GM13977 (cell line): Measurements from ENCODE around the gene SNRK.

Experiments
- DNase-seq: peaks from one replicate; pipeline ENCODE4 v3.0.0; 2012; ENCODE audit warnings: low spot score
- in situ Hi-C: fragments of 300-500 bp; cut with MboI; formaldehyde crosslinking; loops from one replicate; pipeline ENCODE4 v1.12.0; 2022; ENCODE audit warnings: low sequenced_read_pairs, low pct_unique_long_range_greater_than_20kb, mixed read lengths, inconsistent platforms; ENCODE audit not compliant: unreplicated experiment
- TF ChIP-seq, protein P1 (sequence below): IDR thresholded peaks from 2 replicates; pipeline ENCODE4 v1.5.1; 2012; ENCODE audit warnings: mild to moderate bottlenecking, control low read depth; ENCODE audit not compliant: insufficient read depth; ENCODE audit errors: extremely low read depth, missing control alignments

SNRK gene, protein sequence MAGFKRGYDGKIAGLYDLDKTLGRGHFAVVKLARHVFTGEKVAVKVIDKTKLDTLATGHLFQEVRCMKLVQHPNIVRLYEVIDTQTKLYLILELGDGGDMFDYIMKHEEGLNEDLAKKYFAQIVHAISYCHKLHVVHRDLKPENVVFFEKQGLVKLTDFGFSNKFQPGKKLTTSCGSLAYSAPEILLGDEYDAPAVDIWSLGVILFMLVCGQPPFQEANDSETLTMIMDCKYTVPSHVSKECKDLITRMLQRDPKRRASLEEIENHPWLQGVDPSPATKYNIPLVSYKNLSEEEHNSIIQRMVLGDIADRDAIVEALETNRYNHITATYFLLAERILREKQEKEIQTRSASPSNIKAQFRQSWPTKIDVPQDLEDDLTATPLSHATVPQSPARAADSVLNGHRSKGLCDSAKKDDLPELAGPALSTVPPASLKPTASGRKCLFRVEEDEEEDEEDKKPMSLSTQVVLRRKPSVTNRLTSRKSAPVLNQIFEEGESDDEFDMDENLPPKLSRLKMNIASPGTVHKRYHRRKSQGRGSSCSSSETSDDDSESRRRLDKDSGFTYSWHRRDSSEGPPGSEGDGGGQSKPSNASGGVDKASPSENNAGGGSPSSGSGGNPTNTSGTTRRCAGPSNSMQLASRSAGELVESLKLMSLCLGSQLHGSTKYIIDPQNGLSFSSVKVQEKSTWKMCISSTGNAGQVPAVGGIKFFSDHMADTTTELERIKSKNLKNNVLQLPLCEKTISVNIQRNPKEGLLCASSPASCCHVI

DNA sequence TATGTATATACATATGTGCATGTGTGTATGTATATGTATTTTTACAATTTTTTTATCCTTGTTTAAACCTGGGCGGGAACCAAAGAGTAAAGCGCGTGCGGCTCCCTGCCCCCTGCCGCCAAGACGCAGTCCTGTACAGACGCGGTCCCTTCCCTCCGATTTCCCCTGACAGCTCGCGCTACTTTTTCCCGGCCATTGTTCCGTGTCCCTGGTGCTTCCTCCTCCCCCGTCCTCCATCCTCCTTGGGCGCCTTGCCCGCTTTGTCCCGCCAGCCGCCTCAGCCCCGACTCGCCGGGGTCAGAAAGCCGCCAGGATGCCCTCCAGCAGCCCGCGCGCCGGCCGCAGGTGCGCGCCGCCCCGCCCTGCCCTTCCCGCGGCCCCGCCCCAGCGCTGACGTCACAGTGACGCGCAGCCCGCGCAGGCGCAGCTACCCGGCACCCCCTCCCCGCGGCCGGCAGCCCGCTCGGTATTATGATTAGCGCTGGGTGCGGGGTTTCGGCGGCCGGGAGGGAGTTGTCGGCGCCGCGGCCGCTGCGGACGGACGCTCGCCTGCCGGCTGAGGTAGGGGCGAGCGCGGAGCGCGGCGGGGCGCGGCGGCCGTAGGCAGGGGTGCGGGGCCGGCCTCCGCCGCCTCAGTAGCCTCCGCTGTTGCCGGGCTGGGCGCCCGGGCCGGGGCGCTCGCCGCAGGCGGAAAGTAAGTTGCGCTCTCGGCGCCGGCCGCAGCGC lies at the start of gene SNRK:
SNRK (plus strand) TSS at position 426 of the 726 bp plus-strand sequence. CDS start 16,664 bp downstream, outside the sequence.
- TF ChIP-seq, protein P1, sequence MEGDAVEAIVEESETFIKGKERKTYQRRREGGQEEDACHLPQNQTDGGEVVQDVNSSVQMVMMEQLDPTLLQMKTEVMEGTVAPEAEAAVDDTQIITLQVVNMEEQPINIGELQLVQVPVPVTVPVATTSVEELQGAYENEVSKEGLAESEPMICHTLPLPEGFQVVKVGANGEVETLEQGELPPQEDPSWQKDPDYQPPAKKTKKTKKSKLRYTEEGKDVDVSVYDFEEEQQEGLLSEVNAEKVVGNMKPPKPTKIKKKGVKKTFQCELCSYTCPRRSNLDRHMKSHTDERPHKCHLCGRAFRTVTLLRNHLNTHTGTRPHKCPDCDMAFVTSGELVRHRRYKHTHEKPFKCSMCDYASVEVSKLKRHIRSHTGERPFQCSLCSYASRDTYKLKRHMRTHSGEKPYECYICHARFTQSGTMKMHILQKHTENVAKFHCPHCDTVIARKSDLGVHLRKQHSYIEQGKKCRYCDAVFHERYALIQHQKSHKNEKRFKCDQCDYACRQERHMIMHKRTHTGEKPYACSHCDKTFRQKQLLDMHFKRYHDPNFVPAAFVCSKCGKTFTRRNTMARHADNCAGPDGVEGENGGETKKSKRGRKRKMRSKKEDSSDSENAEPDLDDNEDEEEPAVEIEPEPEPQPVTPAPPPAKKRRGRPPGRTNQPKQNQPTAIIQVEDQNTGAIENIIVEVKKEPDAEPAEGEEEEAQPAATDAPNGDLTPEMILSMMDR, result peak; percentile 6
- peak; percentile 97 for DNase-seq
- in situ Hi-C loops, result no loop called here

DNA sequence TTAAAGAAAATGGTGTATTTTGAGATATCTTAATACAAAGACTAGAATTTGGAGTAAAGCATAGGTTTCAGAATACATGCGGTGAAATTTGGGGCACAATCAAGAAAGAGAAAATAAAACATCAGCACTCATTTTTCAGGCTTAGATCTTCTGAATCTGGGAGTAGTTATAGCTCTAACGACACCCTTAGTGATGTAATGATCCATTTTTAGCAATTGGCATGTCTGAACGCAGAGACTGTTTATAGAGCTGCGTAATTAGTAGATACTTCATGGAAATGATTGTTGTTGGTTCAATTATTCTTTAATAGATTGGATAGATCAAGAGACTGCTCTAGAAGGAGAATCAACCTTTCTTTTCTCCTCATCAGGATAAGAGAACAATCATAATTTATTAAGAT lies 47.5 kb upstream of the SNRK start:
- DNase-seq, result no peak
- in situ Hi-C loops, result no loop called here
- TF ChIP-seq, protein P1, result no peak

DNA sequence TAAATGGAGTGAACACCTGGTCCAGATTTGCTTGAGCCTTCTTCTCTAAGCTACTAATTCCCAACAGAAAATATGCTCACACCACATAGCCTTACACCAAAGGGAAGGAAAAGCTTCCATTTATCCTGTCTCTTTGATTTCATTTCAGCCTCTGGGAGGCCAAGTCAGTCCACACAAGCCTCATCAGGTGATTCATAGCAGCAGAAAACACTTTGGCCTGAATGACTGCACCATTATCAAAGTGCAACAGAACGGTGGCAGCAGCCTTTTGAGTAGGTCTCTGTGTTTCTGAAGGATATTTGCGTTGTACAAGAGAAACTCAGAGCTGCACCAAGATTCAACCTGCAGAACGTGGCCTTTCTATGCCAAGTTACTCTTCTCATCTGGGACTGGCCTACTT lies 46.6 kb upstream of the SNRK start:
- in situ Hi-C loops, result no loop called here
- no peak for DNase-seq
- TF ChIP-seq, protein P1, result no peak

DNA sequence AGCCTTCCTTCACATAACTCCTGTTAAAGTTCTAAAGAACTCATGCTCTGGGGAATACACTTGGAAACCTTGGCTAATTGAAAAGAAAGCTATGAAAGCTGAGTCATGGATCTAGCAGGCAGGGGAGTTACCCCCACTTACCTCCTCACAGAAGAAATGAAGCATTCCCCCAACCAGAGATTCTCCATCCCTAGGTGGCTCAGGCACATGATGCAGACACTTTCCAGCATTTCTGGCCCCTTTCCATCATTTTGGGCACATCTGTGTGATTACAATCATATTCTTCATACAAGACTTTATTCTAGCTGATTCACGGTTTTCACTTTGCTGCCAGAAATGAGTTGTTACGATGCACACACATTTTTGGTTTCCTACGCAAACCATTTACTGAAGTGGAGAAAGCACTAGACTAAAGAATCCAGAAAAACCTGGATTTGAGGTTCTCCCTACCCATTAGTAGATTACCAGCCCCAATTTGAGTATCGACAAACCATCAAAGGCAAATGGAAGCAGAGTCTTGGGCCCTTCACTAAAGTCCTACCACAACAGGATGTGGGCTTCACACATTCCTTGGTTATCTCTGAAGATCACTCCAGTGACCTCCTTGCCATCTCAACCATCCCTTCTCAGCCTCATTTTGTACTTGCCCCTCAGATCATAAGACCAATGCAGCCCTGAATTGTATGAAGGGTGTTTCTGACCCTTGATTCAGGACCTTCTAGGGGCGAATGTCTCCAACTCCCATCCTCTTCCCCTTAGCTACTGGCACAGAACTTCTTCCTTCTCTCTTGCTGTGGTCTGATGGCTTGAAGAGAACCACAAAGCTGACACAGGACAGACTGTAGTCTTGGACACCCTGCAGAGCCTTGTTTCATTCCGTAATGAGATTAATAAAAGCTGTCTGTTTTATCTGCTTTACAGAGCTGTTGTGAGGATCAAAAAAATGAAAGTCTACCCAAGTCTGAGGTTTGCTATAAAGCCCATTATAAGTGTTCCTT lies 42.5 kb upstream of the SNRK start:
- DNase-seq, result no peak
- TF ChIP-seq, protein P1, result no peak
- in situ Hi-C loops, result no loop called here

DNA sequence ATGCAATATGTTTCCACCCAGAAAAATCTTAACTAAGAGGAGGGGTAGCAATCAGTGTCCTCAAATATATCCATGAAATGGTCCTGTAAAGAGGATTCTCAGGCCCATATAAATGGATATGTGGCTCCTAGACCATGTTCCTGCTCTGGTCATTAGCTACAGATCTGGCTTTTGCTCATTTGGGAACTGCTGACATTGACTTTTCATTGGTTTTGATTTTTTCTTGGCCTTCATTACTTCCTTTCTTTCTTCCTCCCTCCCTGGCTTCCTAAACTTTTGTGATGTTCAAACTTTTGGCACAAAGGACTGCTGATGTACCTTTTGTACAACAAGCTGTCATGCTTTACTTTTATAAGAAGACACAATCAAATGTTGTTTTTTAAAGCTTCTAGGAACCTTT lies 41.6 kb upstream of the SNRK start:
- DNase-seq, result no peak
- in situ Hi-C loops, result no loop called here
- TF ChIP-seq, protein P1, result no peak
